Kidney glomerular epithelial cell (primary cell): ENCODE results near the gene GMEB2.
"Not testable (repeated sequence)": the region's sequence is repeated elsewhere in the genome, so short reads cannot be mapped to it uniquely, and the experiment has no call there.

ENCODE experiments used
- DNase-seq: peaks from one replicate; lab custom pipeline; 2025; lab: John Stamatoyannopoulos, UW

Gene GMEB2

GRCh38 chr20:63559485-63560332 lies 67.2 kb downstream of the GMEB2 start:
- DNase-seq, result not testable (repeated sequence)

GRCh38 chr20:63558804-63559484 lies 68.0 kb downstream of the GMEB2 start:
- DNase-seq, result no peak

GRCh38 chr20:63557481-63557891 lies 69.4 kb downstream of the GMEB2 start:
- DNase-seq, result no peak

- no peak for DNase-seq
Observed at GRCh38 chr20:63556873-63557478, 69.9 kb downstream of the GMEB2 start.

GRCh38 chr20:63555661-63556381 lies 71.1 kb downstream of the GMEB2 start:
- no peak for DNase-seq

- DNase-seq, result no peak
Observed at GRCh38 chr20:63554361-63555278, 72.3 kb downstream of the GMEB2 start.

GRCh38 chr20:63553933-63554290 lies 73.0 kb downstream of the GMEB2 start, which contains the start of gene FNDC11:
FNDC11 (plus strand) TSS chr20:63554159; CDS start chr20:63555664, 1,505 bp downstream.
- no peak for DNase-seq

- DNase-seq, result peak; percentile 25
Observed at GRCh38 chr20:63553251-63553932, 73.5 kb downstream of the GMEB2 start.

GRCh38 chr20:63552481-63553249 lies 74.2 kb downstream of the GMEB2 start:
- DNase-seq, result no peak

GRCh38 chr20:63551068-63551467 lies 75.8 kb downstream of the GMEB2 start:
- no peak for DNase-seq

- no peak for DNase-seq
Observed at GRCh38 chr20:63549679-63550282, 77.1 kb downstream of the GMEB2 start.

GRCh38 chr20:63549019-63549418 lies 77.9 kb downstream of the GMEB2 start:
- no peak for DNase-seq

- DNase-seq, result no peak
Observed at GRCh38 chr20:63548542-63548941, 78.4 kb downstream of the GMEB2 start.

GRCh38 chr20:63547725-63548480 lies 79.0 kb downstream of the GMEB2 start, which contains the start of gene SRMS:
SRMS (minus strand) TSS chr20:63547749; CDS start chr20:63547463, 286 bp downstream.
- DNase-seq, result no peak

GRCh38 chr20:63546956-63547724 lies 79.8 kb downstream of the GMEB2 start:
- no peak for DNase-seq

GRCh38 chr20:63546256-63546955 lies 80.5 kb downstream of the GMEB2 start:
- no peak for DNase-seq

- DNase-seq, result no peak
Observed at GRCh38 chr20:63545814-63546213, 81.1 kb downstream of the GMEB2 start.
